CD4-positive, alpha-beta T cell (primary cell): Measurements from ENCODE around the gene ARL15. TPM values are rescaled to one million over a fixed set of nuclear protein-coding genes. Genes with fewer than 3 reads are reported as not detected.
"Not testable (repeated sequence)": the region's sequence is repeated elsewhere in the genome, so short reads cannot be mapped to it uniquely, and the experiment has no call there.

Experiments
- ATAC-seq: fragments of 200-7000 bp; cut with Tn5 transposase; one replicate; pipeline ENCODE4 v1.10.0; 2022; ENCODE audit warnings: mild to moderate bottlenecking; ENCODE audit not compliant: poor library complexity
- CTCF ChIA-PET: fragments of 350-600 bp; sonication (Branson Sonifier 250); formaldehyde crosslinking; loops from one replicate; lab custom pipeline; 2021; ENCODE audit warnings: antibody characterized with exemption, inconsistent platforms; lab: Charles Lee
- POLR2A ChIA-PET: fragments of 350-600 bp; sonication (Branson Sonifier 250); formaldehyde crosslinking; loops from one replicate; lab custom pipeline; 2021; ENCODE audit warnings: antibody characterized with exemption, inconsistent platforms; lab: Charles Lee
- DNase-seq, 14 experiments: peaks; one replicate each; pipeline ENCODE4 v3.0.0-alpha.2; 2013 to 2020; ENCODE audit warnings: mixed read lengths in 2 of 14
- H3K27ac ChIP-seq, 2 donors: one replicate each; pipeline versions ENCODE4 v1.5.1 to v1.7.0; 2013; ENCODE audit warnings: low read length in 2 of 2, low read depth in 1 of 2, mild to moderate bottlenecking in 1 of 2
- H3K27me3 ChIP-seq, 2 experiments: 1 replicate in 1 of 2; 2 replicates in 1 of 2; pipeline versions ENCODE4 v1.6.1 to v1.7.0; 2013; ENCODE audit warnings: low read length in 2 of 2, control low read depth in 1 of 2, mild to moderate bottlenecking in 1 of 2, moderate library complexity in 1 of 2; ENCODE audit not compliant: insufficient read depth in 2 of 2, control insufficient read depth in 1 of 2
- H3K36me3 ChIP-seq: one replicate; pipeline ENCODE4 v1.6.1; 2013; ENCODE audit warnings: low read length, control low read depth; ENCODE audit not compliant: insufficient read depth
- H3K4me1 ChIP-seq: one replicate; pipeline ENCODE4 v1.6.1; 2013; ENCODE audit warnings: low read length, control low read depth; ENCODE audit not compliant: insufficient read depth
- H3K4me3 ChIP-seq: one replicate; pipeline ENCODE4 v1.5.1; 2013; ENCODE audit warnings: mild to moderate bottlenecking, low read length, moderate library complexity
- H3K9me3 ChIP-seq, 2 experiments: 1 replicate in 1 of 2; 2 replicates in 1 of 2; pipeline versions ENCODE4 v1.6.1 to v1.7.0; 2013; ENCODE audit warnings: low read length in 2 of 2, mild to moderate bottlenecking in 2 of 2, control low read depth in 1 of 2, moderate library complexity in 1 of 2; ENCODE audit not compliant: control insufficient read depth in 1 of 2, insufficient read depth in 1 of 2
- H3K27ac Mint-ChIP-seq: one replicate; pipeline ENCODE4 v1.8.0; 2020; ENCODE audit warnings: mixed read lengths
- H3K27me3 Mint-ChIP-seq: one replicate; pipeline ENCODE4 v1.8.0; 2021; ENCODE audit warnings: mixed read lengths
- H3K36me3 Mint-ChIP-seq: one replicate; pipeline ENCODE4 v1.8.0; 2021; ENCODE audit warnings: low read depth, mixed read lengths
- H3K4me1 Mint-ChIP-seq: one replicate; pipeline ENCODE4 v1.8.0; 2021; ENCODE audit warnings: low read depth, mixed read lengths
- H3K4me3 Mint-ChIP-seq: one replicate; pipeline ENCODE4 v1.8.0; 2020; ENCODE audit warnings: mild to moderate bottlenecking, mixed read lengths
- H3K9me3 Mint-ChIP-seq: one replicate; pipeline ENCODE4 v1.8.0; 2020; ENCODE audit warnings: mixed read lengths
- CTCF ChIP-seq: fragments of 200-600 bp; IDR thresholded peaks from one replicate; pipeline ENCODE4 v1.8.0; 2022; ENCODE audit warnings: antibody characterized with exemption, mild to moderate bottlenecking
- intact Hi-C, 2 experiments: fragments of 100-400 bp; cut with DNase I in 1 of 2; cut with micrococcal nuclease in 1 of 2; formaldehyde crosslinking; loops; one replicate each; pipeline versions ENCODE4 v1.15.1 to v1.9.0; 2023 to 2025; cut with DNase I, micrococcal nuclease
- total RNA-seq, 174 experiments: library from RNA in 2 of 174; stranded (reverse) in 2 of 174; gene quantifications; one replicate each; pipeline ENCODE4 v1.2.3 and lab custom pipeline; 2021 to 2026

ARL15 gene
- total RNA-seq, 2 experiments from 2014 or later = 9.1 to 10.6 TPM

GRCh38 chr5:53983568-53984460 is 326.6 kb downstream of the ARL15 start:
- CTCF ChIA-PET = no interaction called here
- no peaks in the 10 kb centered on the region for H3K4me1 ChIP-seq
- no peak for ATAC-seq
- H3K36me3 Mint-ChIP-seq = peaks cover 60% of the 10 kb centered on the region
- H3K27me3 ChIP-seq = no peaks in the 10 kb centered on the region
- H3K36me3 ChIP-seq = no peaks in the 10 kb centered on the region
- H3K9me3 ChIP-seq = no peaks in the 10 kb centered on the region
- H3K4me3 Mint-ChIP-seq = no peak overlapping the region
- no peak overlapping the region for H3K27ac Mint-ChIP-seq
- H3K27me3 Mint-ChIP-seq = no peaks in the 10 kb centered on the region
- H3K4me3 ChIP-seq = no peak overlapping the region
- no peaks in the 10 kb centered on the region for H3K4me1 Mint-ChIP-seq
- DNase-seq = no peak
- POLR2A ChIA-PET = no interaction called here
- H3K27ac ChIP-seq = no peak overlapping the region
- TF ChIP-seq CTCF = no peak
- H3K9me3 Mint-ChIP-seq = peaks cover 12% of the 10 kb centered on the region
- intact Hi-C loops = no loop called here

- H3K36me3 ChIP-seq, H3K27ac ChIP-seq, POLR2A ChIA-PET, intact Hi-C loops, H3K27me3 Mint-ChIP-seq, H3K9me3 ChIP-seq, ATAC-seq, H3K4me1 Mint-ChIP-seq, H3K4me3 ChIP-seq, H3K4me3 Mint-ChIP-seq, CTCF ChIA-PET, DNase-seq, H3K27ac Mint-ChIP-seq, H3K4me1 ChIP-seq, H3K27me3 ChIP-seq: not testable (repeated sequence)
- Mint-ChIP-seq H3K9me3 (peaks cover 12% of the 10 kb centered on the region), H3K36me3 (peaks cover 59% of the 10 kb centered on the region)
Measured at GRCh38 chr5:53982319-53982718, 328.1 kb downstream of the ARL15 start.

GRCh38 chr5:53980061-53980460 is 330.3 kb downstream of the ARL15 start:
- no peak overlapping the region for H3K27ac Mint-ChIP-seq
- POLR2A ChIA-PET = no interaction called here
- CTCF ChIA-PET = no interaction called here
- Histone ChIP-seq H3K4me3 (no peak overlapping the region), H3K9me3 (peaks cover 0 to 3% of the 10 kb centered on the region in 2 experiments), H3K36me3 (no peaks in the 10 kb centered on the region), H3K4me1 (no peaks in the 10 kb centered on the region), H3K27me3 (no peaks in the 10 kb centered on the region), H3K27ac (no peak overlapping the region)
- no peak overlapping the region for H3K4me3 Mint-ChIP-seq
- no peak for ATAC-seq
- H3K36me3 Mint-ChIP-seq = peaks cover 53% of the 10 kb centered on the region
- no peak for TF ChIP-seq CTCF
- DNase-seq = no peak
- no peaks in the 10 kb centered on the region for H3K27me3 Mint-ChIP-seq
- H3K4me1 Mint-ChIP-seq = no peaks in the 10 kb centered on the region
- peaks cover 6% of the 10 kb centered on the region for H3K9me3 Mint-ChIP-seq
- intact Hi-C loops = no loop called here
